Naive thymus-derived CD4-positive, alpha-beta T cell (primary cell): Measurements from ENCODE around the gene SMR3A. TPM values are rescaled to one million over a fixed set of nuclear protein-coding genes. Genes with fewer than 3 reads are reported as not detected.

Source experiments
- ATAC-seq: fragments of 150-1000 bp; cut with Tn5 transposase; 2 replicates; pipeline ENCODE4 v1.10.0; 2021; ENCODE audit warnings: mild to moderate bottlenecking, moderate library complexity
- CTCF ChIA-PET: fragments of 350-600 bp; sonication (Branson Sonifier 250); formaldehyde crosslinking; loops from one replicate; lab custom pipeline; 2021; ENCODE audit warnings: antibody characterized with exemption; lab: Charles Lee
- POLR2A ChIA-PET: fragments of 350-600 bp; sonication (Branson Sonifier 250); formaldehyde crosslinking; loops from one replicate; lab custom pipeline; 2021; ENCODE audit warnings: antibody characterized with exemption, inconsistent platforms; lab: Charles Lee
- DNase-seq, 9 donors: peaks; one replicate each; pipeline versions ENCODE4 v3.0.0 to v3.0.0-alpha.2; 2020 to 2022; ENCODE audit warnings: mixed read lengths in 1 of 9
- H3K27ac ChIP-seq: one replicate; pipeline ENCODE4 v1.7.0; 2013; ENCODE audit warnings: mild to moderate bottlenecking, low read depth, low read length, moderate library complexity
- H3K27me3 ChIP-seq, 2 donors: one replicate each; pipeline ENCODE4 v1.7.0; 2013; ENCODE audit warnings: low read length in 2 of 2, mild to moderate bottlenecking in 2 of 2, moderate library complexity in 2 of 2; ENCODE audit not compliant: control insufficient read depth in 2 of 2, insufficient read depth in 2 of 2
- H3K36me3 ChIP-seq, 3 experiments: 1 replicate in 2 of 3; 2 replicates in 1 of 3; pipeline ENCODE4 v1.7.0; 2013; ENCODE audit warnings: low read length in 3 of 3, mild to moderate bottlenecking in 3 of 3, moderate library complexity in 1 of 3; ENCODE audit not compliant: insufficient read depth in 3 of 3, control insufficient read depth in 2 of 3
- H3K4me1 ChIP-seq, 2 donors: one replicate each; pipeline ENCODE4 v1.7.0; 2013; ENCODE audit warnings: low read length in 2 of 2, mild to moderate bottlenecking in 2 of 2, moderate library complexity in 1 of 2; ENCODE audit not compliant: control insufficient read depth in 2 of 2, insufficient read depth in 2 of 2
- H3K4me3 ChIP-seq: 2 replicates; pipeline ENCODE4 v1.7.0; 2013; ENCODE audit warnings: mild to moderate bottlenecking, low read length
- H3K9me3 ChIP-seq, 3 experiments: 1 replicate in 2 of 3; 2 replicates in 1 of 3; pipeline ENCODE4 v1.7.0; 2013; ENCODE audit warnings: low read length in 3 of 3; ENCODE audit not compliant: control insufficient read depth in 2 of 3
- H3K27ac Mint-ChIP-seq, 9 donors: one replicate each; pipeline ENCODE4 v1.8.0; 2020 to 2022; ENCODE audit warnings: mixed read lengths in 9 of 9, mild to moderate bottlenecking in 8 of 9, moderate library complexity in 5 of 9, inconsistent platforms in 2 of 9
- H3K27me3 Mint-ChIP-seq, 5 donors: one replicate each; pipeline ENCODE4 v1.8.0; 2021 to 2022; ENCODE audit warnings: mixed read lengths in 5 of 5, mild to moderate bottlenecking in 1 of 5
- H3K36me3 Mint-ChIP-seq, 5 donors: one replicate each; pipeline ENCODE4 v1.8.0; 2020 to 2022; ENCODE audit warnings: mixed read lengths in 5 of 5, mild to moderate bottlenecking in 3 of 5, inconsistent platforms in 1 of 5
- H3K4me1 Mint-ChIP-seq, 7 donors: one replicate each; pipeline ENCODE4 v1.8.0; 2020 to 2022; ENCODE audit warnings: mixed read lengths in 7 of 7, mild to moderate bottlenecking in 3 of 7, inconsistent platforms in 1 of 7
- H3K4me3 Mint-ChIP-seq, 10 donors: one replicate each; pipeline ENCODE4 v1.8.0; 2020 to 2022; ENCODE audit warnings: mild to moderate bottlenecking in 10 of 10, mixed read lengths in 10 of 10, moderate library complexity in 6 of 10, inconsistent platforms in 2 of 10
- H3K9me3 Mint-ChIP-seq, 11 donors: one replicate each; pipeline ENCODE4 v1.8.0; 2020 to 2022; ENCODE audit warnings: mixed read lengths in 11 of 11, mild to moderate bottlenecking in 4 of 11, inconsistent platforms in 1 of 11, moderate library complexity in 1 of 11
- intact Hi-C, 2 donors: fragments of 100-400 bp; cut with micrococcal nuclease; formaldehyde crosslinking; loops; one replicate each; pipeline ENCODE4 v1.15.1; 2023
- polyA plus RNA-seq, 2 donors: library from polyadenylated mRNA; unstranded; fragments of 300-500 nt; fragmentation: Illumina TruSeq; gene quantifications; one replicate each; pipeline ENCODE4 v1.2.3, GENCODE V29; 2021
- total RNA-seq, 6 experiments: library from RNA in 5 of 6; stranded (reverse) in 5 of 6; gene quantifications; 1 replicate in 5 of 6; 2 replicates in 1 of 6; pipeline ENCODE4 v1.2.3 and lab custom pipeline; 2021 to 2026

Gene SMR3A
- total and polyA plus RNA-seq, 7 experiments from 2014 or later = not detected

DNA sequence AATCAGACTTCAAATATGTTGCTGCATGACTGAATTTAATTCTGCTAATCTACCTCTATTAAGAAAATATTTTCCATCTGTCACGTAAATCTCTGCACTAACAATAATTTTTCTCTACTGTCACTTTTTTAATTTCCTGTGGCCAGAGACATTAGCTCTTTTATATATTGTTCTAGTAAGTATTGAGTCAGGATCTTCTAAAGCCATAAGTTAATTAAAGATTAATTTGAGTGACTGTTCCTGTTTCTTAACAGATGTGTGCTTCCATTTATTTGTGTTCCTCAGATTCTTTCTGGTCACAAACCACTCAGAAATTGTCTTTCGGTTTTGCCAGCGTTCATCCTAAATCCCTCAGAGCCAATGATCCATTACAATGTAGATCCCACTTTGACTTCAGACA is 20.0 kb downstream of the SMR3A start:
- ChIA-PET POLR2A (no interaction called here), CTCF (no interaction called here)
- no peaks in the 10 kb centered on the region for H3K4me1 Mint-ChIP-seq
- H3K4me3 ChIP-seq = no peak overlapping the region
- H3K27ac Mint-ChIP-seq = no peak overlapping the region
- peaks cover 0 to 2% (median 0%) of the 10 kb centered on the region in 11 donors for H3K9me3 Mint-ChIP-seq
- H3K9me3 ChIP-seq = no peaks in the 10 kb centered on the region
- H3K4me3 Mint-ChIP-seq = no peak overlapping the region
- no peak overlapping the region for H3K27ac ChIP-seq
- peaks cover 0 to 4% (median 0%) of the 10 kb centered on the region in 5 donors for H3K27me3 Mint-ChIP-seq
- H3K36me3 ChIP-seq = no peaks in the 10 kb centered on the region
- H3K27me3 ChIP-seq = no peaks in the 10 kb centered on the region
- ATAC-seq (no peak), DNase-seq (no peak)
- H3K36me3 Mint-ChIP-seq = no peaks in the 10 kb centered on the region
- no peaks in the 10 kb centered on the region for H3K4me1 ChIP-seq
- intact Hi-C loops = no loop called here

DNA sequence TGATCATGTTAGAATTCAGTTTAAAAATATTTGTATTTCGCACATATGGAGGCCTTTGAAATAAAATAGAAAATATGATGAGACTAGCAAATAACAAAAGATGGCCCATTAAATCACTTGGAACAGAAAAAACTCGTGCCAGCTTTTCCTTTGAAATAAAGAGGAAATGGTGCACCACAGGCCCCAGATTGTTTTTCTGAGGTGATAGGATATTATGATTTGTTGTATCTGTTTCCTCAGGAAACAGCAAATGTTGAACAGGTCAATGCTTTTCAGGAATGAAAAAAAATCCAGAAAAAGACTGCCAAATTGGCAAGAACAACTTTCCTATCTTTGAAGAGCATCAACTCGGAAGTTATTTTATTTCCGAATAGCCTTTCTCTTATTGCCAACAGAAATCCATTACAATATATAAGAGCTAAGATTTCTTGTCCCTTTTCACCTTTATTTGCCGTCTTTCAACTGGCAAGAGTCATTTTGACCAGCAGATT is 22.2 kb downstream of the SMR3A start, which contains the start of gene SMR3B:
TSS of gene SMR3B (plus strand) at position 441 of the 491 bp plus-strand sequence. CDS start 1,380 bp downstream, outside the sequence.
- H3K4me3 ChIP-seq = no peak within 1 kb of the TSS
- POLR2A ChIA-PET = no interaction called here
- H3K36me3 Mint-ChIP-seq = no peaks in the 10 kb centered on the region

GRCh38 chr4:70392057-70392776 is 31.7 kb downstream of the SMR3A start:
- H3K4me1 Mint-ChIP-seq = peaks cover 0 to 2% (median 0%) of the 10 kb centered on the region in 7 donors
- Histone ChIP-seq H3K4me3 (no peak overlapping the region), H3K9me3 (no peaks in the 10 kb centered on the region), H3K27ac (no peak overlapping the region), H3K27me3 (no peaks in the 10 kb centered on the region), H3K36me3 (no peaks in the 10 kb centered on the region), H3K4me1 (no peaks in the 10 kb centered on the region)
- H3K9me3 Mint-ChIP-seq = peaks cover 0 to 7% (median 0%) of the 10 kb centered on the region in 11 donors
- no peak overlapping the region for H3K4me3 Mint-ChIP-seq
- H3K27ac Mint-ChIP-seq = no peak overlapping the region
- POLR2A ChIA-PET = no interaction called here
- DNase-seq = no peak
- peaks cover 0 to 5% (median 4%) of the 10 kb centered on the region in 5 donors for H3K27me3 Mint-ChIP-seq
- no peaks in the 10 kb centered on the region for H3K36me3 Mint-ChIP-seq
- intact Hi-C loops = no loop called here
- ATAC-seq = no peak
- CTCF ChIA-PET = no interaction called here

More for the DNA sequence above, 22.2 kb downstream of the SMR3A start, which contains the start of gene SMR3B:
- H3K4me1 Mint-ChIP-seq = no peaks in the 10 kb centered on the region
- Histone ChIP-seq H3K27me3 (no peaks in the 10 kb centered on the region), H3K4me1 (no peaks in the 10 kb centered on the region), H3K9me3 (no peaks in the 10 kb centered on the region), H3K36me3 (no peaks in the 10 kb centered on the region), H3K27ac (no peak within 1 kb of the TSS)
- CTCF ChIA-PET = no interaction called here
- ATAC-seq (no peak), DNase-seq (no peak)
- no peaks in the 10 kb centered on the region for H3K27me3 Mint-ChIP-seq
- intact Hi-C loops = no loop called here
- no peak within 1 kb of the TSS for H3K27ac Mint-ChIP-seq
- peaks cover 0 to 4% (median 0%) of the 10 kb centered on the region in 11 donors for H3K9me3 Mint-ChIP-seq
- no peak within 1 kb of the TSS for H3K4me3 Mint-ChIP-seq

- Histone ChIP-seq H3K27me3 (no peaks in the 10 kb centered on the region), H3K36me3 (no peaks in the 10 kb centered on the region), H3K4me1 (no peaks in the 10 kb centered on the region), H3K4me3 (no peak within 1 kb of the TSS), H3K9me3 (no peaks in the 10 kb centered on the region), H3K27ac (no peak within 1 kb of the TSS)
- DNase-seq (no peak), ATAC-seq (no peak)
- POLR2A ChIA-PET = no interaction called here
- peaks cover 0 to 1% (median 0%) of the 10 kb centered on the region in 11 donors for H3K9me3 Mint-ChIP-seq
- H3K4me3 Mint-ChIP-seq = no peak within 1 kb of the TSS
- no peaks in the 10 kb centered on the region for H3K27me3 Mint-ChIP-seq
- peaks cover 0 to 2% (median 0%) of the 10 kb centered on the region in 7 donors for H3K4me1 Mint-ChIP-seq
- H3K36me3 Mint-ChIP-seq = no peaks in the 10 kb centered on the region
- no peak within 1 kb of the TSS for H3K27ac Mint-ChIP-seq
- intact Hi-C loops = no loop called here
- CTCF ChIA-PET = no interaction called here
Measured at GRCh38 chr4:70397580-70397979, 37.0 kb downstream of the SMR3A start, which contains the start of gene OPRPN. Gene OPRPN, plus strand, starts transcription at chr4:70397940. Its CDS starts 1,346 bp downstream, at chr4:70399286.

DNA sequence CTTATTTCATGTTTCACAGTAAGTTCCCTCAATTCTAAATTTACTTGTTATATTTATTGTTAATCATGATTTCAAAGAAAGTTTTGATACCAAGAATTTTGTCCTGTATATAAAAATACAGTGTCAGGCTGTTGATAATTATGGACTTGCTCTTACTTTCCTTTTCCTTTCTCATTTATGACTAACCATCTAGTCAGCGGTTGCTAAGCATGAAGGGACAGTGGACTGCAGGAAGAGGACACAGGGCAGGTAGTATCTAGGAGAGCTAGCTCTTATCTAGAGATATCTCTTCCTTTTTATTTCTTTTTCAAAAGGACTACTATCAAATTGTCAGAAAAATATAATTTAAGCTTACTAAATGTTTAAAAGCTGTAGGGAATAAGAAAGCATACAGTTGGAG is 38.8 kb downstream of the SMR3A start:
- DNase-seq = no peak
- Histone ChIP-seq H3K36me3 (no peaks in the 10 kb centered on the region), H3K4me3 (no peak overlapping the region), H3K9me3 (no peaks in the 10 kb centered on the region), H3K27ac (no peak overlapping the region), H3K4me1 (no peaks in the 10 kb centered on the region), H3K27me3 (no peaks in the 10 kb centered on the region)
- Mint-ChIP-seq H3K4me1 (no peaks in the 10 kb centered on the region), H3K9me3 (peaks cover 0 to 3% (median 0%) of the 10 kb centered on the region in 11 donors), H3K27ac (no peak overlapping the region), H3K36me3 (no peaks in the 10 kb centered on the region), H3K27me3 (peaks cover 0 to 5% (median 0%) of the 10 kb centered on the region in 5 donors), H3K4me3 (no peak overlapping the region)
- intact Hi-C loops = no loop called here
- POLR2A ChIA-PET = no interaction called here
- no peak for ATAC-seq
- CTCF ChIA-PET = no interaction called here

- ChIA-PET CTCF (no interaction called here), POLR2A (no interaction called here)
- Mint-ChIP-seq H3K4me1 (no peaks in the 10 kb centered on the region), H3K36me3 (no peaks in the 10 kb centered on the region), H3K9me3 (peaks cover 0 to 5% (median 0%) of the 10 kb centered on the region in 11 donors), H3K27ac (no peak overlapping the region), H3K27me3 (peaks cover 0 to 7% (median 0%) of the 10 kb centered on the region in 5 donors), H3K4me3 (no peak overlapping the region)
- no peak overlapping the region for H3K27ac ChIP-seq
- intact Hi-C loops = no loop called here
- H3K4me3 ChIP-seq = no peak overlapping the region
- ATAC-seq (no peak), DNase-seq (no peak)
- no peaks in the 10 kb centered on the region for H3K27me3 ChIP-seq
- H3K36me3 ChIP-seq = no peaks in the 10 kb centered on the region
- no peaks in the 10 kb centered on the region for H3K9me3 ChIP-seq
- H3K4me1 ChIP-seq = no peaks in the 10 kb centered on the region
Measured at GRCh38 chr4:70402762-70403161, 42.2 kb downstream of the SMR3A start.
